HG03097 (cell line): ENCODE results near the gene RPL36AL.

Experiments used
- ATAC-seq: cut with Tn5 transposase; IDR thresholded peaks from one replicate; pipeline ENCODE4 v1.9.1; 2021; ENCODE audit not compliant: unreplicated experiment, low FRiP score

Gene RPL36AL

DNA sequence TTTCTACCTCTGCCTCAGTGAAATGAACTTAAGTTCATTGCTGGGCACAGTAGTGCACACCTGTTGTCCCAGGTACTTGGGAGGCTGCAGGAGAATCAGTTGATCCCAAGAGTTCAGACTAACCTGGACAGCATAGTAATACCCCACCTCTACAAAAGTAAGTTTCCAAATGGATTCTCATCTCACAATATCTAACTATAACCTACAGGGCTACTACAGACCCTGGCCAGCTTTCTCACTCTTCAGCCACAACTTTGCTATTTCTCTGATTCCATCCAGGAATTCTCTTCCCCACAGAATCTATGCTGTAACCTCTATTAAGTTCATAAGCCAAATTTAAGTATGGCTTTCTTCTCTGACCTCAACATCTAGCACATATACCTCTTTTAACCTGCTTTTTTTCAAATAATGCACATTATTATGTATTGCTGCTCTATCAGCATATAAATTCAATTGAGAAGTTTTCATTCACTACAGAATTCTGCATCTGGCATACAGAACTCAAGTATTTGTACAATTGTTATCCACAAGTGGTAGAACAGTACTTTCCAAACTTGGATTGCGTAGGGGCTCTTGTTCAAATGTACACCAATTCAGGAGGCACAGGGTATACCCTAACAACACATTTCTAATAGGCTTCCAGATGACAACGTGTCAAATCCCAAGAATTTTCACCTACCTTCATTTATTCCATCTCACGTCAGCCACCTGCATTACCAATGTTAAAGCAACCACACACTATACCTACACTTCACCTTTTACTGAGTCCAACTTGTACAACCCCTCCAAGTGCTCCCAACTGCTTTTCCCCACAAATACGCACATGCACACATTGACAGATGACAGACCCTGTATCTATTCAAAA is 38.1 kb downstream of the RPL36AL start:
- no peak for ATAC-seq

DNA sequence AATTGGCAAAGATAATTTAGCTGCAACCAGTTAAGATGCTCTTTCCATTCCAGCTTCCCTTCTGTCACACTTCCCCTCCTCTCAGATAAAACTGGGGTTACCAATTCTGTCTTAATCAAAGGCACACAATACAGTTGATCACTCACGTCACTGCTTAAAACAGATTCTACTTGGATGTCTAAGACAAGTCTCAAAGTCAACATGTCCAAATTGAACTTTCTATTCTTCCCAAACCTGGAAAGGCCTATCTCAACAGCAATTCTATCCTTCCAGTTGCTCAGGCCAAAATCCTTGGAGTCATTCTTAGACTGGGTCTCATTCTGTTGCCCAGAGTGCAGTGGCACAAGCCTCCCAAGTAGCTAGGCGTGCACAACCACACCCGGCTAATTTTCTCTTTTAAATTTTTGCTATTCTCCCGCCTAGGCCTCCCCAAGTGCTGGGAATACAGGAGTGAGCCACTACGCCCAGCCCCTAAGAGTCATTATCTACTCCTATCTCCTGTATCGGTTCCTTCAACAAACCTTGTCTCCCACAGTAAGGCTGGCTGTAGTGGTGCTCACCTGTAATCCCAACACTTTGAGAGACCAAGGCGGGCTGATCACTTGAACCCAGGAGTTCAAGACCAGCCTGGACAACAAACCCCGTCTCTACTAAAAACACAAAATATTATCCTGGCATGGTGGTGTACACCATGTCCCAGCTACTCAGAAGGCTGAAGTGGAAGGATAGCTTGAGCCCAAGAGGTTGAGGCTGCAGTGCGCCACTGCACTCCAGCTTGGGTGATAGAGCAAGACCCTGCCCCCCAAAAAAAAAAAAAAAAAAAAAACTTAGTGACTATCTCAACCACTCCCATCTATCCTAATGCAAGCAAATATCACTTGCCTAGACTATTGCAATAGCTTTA is 39.0 kb downstream of the RPL36AL start:
- no peak for ATAC-seq

DNA sequence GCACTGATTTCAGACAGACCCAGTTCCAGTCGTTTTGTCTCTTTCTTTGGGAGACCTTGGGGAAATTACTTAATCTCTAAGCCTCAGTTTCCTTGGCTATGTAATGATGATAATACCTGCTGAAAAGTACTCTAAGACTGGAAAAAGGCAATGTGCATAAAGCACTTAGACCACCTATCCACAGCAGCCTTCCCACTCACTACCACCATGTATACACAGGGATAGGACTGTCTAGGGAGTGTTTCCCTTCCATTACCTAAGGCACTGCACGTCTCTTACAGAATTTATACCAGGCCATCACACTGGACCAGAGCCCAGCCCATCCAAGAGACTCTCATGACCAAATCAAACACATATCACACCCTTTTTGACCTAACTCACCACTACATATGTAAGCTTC is 40.6 kb downstream of the RPL36AL start:
- no peak for ATAC-seq

DNA sequence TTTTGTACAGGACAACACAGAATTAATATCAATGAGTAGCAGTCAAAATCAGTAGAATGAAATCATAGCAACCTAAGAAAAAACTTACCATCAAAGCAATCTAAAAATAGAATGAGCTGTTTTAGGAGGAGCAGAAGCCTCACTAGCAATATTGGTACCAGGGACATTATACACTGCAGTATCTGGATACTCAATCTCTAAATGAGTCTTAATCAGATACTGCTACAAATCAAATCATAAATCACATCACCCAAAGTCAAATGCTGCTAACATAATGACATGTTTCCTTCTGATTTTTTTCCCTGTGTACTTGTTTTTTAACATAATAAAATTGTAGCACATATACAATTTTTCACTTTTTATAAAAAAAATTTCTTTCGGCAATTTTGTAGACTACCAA is 42.3 kb downstream of the RPL36AL start:
- no peak for ATAC-seq

DNA sequence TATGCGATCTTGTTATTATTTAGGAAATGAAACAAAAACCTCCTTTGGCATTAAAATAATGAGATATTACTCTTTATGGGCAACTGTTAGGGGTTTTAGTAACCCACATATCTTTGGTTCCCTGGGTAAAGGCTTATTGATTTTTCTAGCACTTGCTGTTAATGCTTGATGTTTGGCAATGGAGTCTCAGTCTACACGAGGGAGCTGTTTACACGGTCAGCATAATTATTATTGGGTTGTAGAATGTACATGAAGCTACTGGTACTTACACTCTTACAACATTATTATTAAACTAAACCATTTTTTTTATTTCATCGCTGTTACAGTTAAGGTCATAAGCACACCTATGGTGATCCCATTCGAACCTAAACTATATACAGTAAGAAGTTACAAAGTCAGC is 46.4 kb downstream of the RPL36AL start:
- no peak for ATAC-seq

DNA sequence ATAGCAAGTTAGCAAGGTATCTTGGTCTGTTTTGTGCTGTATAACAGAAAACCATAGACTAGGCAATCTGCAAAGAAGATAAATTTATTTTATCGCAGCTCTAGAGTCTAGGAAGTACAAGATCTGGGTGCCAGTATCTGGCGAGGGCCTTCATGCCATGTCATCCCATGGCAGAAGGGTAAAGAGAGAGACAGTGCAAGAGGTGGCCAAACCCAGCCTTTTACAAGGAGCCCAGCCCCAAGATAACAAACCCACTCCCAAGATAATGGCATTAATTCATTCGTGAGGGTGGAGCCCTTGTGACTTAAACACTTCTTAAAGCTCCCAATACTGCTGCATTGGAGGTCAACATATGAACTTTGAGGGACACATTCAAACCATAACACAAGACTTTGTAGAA is 51.1 kb downstream of the RPL36AL start:
- ATAC-seq = no peak
